Adrenal gland (tissue), 12 donors: Measurements from ENCODE around the gene NELL2. TPM values are rescaled to one million over a fixed set of nuclear protein-coding genes. Genes with fewer than 3 reads are reported as not detected.

Experiments
- DNase-seq, 7 donors: peaks; one replicate each; pipeline ENCODE4 v3.0.0-alpha.2; 2019 to 2020
- H3K27ac ChIP-seq, 5 donors: fragments of 200-600 bp; sonication (generic) in 4 of 5; 1 replicate in 3 of 5; 2 replicates in 2 of 5; pipeline versions ENCODE4 v1.5.1 to v1.8.0; 2016 to 2020; ENCODE audit warnings: mild to moderate bottlenecking in 1 of 5
- H3K27me3 ChIP-seq: fragments of 200-600 bp; 2 replicates; pipeline ENCODE4 v1.8.0; 2021
- H3K36me3 ChIP-seq, 2 donors: fragments of 200-600 bp; replicated peaks in 1 of 2; 1 replicate in 1 of 2; 2 replicates in 1 of 2; pipeline versions ENCODE4 v1.5.1 to v1.8.0; 2018 to 2022
- H3K4me1 ChIP-seq, 2 donors: fragments of 200-600 bp; replicated peaks in 1 of 2; 1 replicate in 1 of 2; 2 replicates in 1 of 2; pipeline versions ENCODE4 v1.5.1 to v1.8.0; 2018 to 2021
- H3K4me3 ChIP-seq, 4 donors: fragments of 200-600 bp; sonication (generic) in 3 of 4; one replicate each; pipeline ENCODE4 v1.5.1; 2016 to 2018
- H3K9me3 ChIP-seq, 3 donors: fragments of 200-600 bp; sonication (generic) in 1 of 3; replicated peaks in 1 of 3; 1 replicate in 2 of 3; 2 replicates in 1 of 3; pipeline versions ENCODE4 v1.5.1 to v1.8.0; 2016 to 2021
- POLR2A ChIP-seq, 2 donors: fragments of 450-650 bp; IDR thresholded peaks; one replicate each; pipeline ENCODE4 v1.6.1; 2017; ENCODE audit warnings: antibody characterized with exemption in 2 of 2, mild to moderate bottlenecking in 2 of 2, moderate library complexity in 1 of 2
- WGBS, 4 donors: extraction: QIAGEN DNeasy Blood & Tissue Kit in 2 of 4; methylation state at CpG; one replicate each; pipeline versions ENCODE4 v1.1.5 to v1.1.7; 2013 to 2017; 5-methylcytosine and 5-hydroxymethylcytosine counted together
- intact Hi-C, 2 donors: fragments of 100-400 bp; cut with DNase I; formaldehyde crosslinking; loops; one replicate each; pipeline versions ENCODE4 v1.14.1 to v1.15.0; 2022 to 2023
- polyA plus RNA-seq, 3 donors: library from polyadenylated mRNA; stranded (reverse); fragments of 200-250 nt in 2 of 3; fragments of 350-450 nt in 1 of 3; fragmentation: Illumina TruSeq in 1 of 3; extraction: RNeasy Lipid Tissue Mini Kit (QIAGEN cat#74804) in 1 of 3; gene quantifications; one replicate each; pipeline ENCODE4 v1.2.3, GENCODE V29; 2013 to 2014
- total RNA-seq, 9 donors: library from RNA; depleted of rRNA in 4 of 9; stranded (reverse); fragments of >200 nt in 4 of 9; fragments of 120-200 nt in 1 of 9; fragmentation: NEBNext Ultra II Directional in 1 of 9; extraction: Animal tissue kit (Norgen Biotek cat#: 25700) in 1 of 9; gene quantifications; one replicate each; pipeline versions ENCODE4 v1.1.0 to v1.2.4, GENCODE V29; 2013 to 2023
- TF ChIP-seq, protein P1 (sequence below), 6 experiments: fragments of 450-650 bp in 4 of 6; fragments of 200-600 bp in 2 of 6; sonication (generic) in 1 of 6; IDR thresholded peaks; 1 replicate in 5 of 6; 2 replicates in 1 of 6; pipeline versions ENCODE4 v1.5.1 to v1.8.0; 2016 to 2021; ENCODE audit warnings: antibody characterized with exemption in 6 of 6, mild to moderate bottlenecking in 2 of 6, moderate library complexity in 1 of 6
- donor health status: healthy with polysubstance abuse.
- donor health status: Bipolar disorder and iron deficiency.
- donor health status: DM: yes; HTN: yes; CAD: no.
- donor health status: DM: no; HTN: no; CAD: no.
- donor health status: DM: no; HTN: no; CAD: no.
- donor health status: DM: yes; HTN: yes; CAD: no.

NELL2 gene
- total and polyA plus RNA-seq, 12 donors, result 0.35 to 26.5 (median 6.0) TPM; not detected in 1

- peaks cover 15 to 19% of the 10 kb centered on the region in 2 donors for H3K4me1 ChIP-seq
- intact Hi-C loops, result no loop called here
- no peaks in the 10 kb centered on the region for H3K9me3 ChIP-seq
- no peaks in the 10 kb centered on the region for H3K36me3 ChIP-seq
- TF ChIP-seq, protein P1, sequence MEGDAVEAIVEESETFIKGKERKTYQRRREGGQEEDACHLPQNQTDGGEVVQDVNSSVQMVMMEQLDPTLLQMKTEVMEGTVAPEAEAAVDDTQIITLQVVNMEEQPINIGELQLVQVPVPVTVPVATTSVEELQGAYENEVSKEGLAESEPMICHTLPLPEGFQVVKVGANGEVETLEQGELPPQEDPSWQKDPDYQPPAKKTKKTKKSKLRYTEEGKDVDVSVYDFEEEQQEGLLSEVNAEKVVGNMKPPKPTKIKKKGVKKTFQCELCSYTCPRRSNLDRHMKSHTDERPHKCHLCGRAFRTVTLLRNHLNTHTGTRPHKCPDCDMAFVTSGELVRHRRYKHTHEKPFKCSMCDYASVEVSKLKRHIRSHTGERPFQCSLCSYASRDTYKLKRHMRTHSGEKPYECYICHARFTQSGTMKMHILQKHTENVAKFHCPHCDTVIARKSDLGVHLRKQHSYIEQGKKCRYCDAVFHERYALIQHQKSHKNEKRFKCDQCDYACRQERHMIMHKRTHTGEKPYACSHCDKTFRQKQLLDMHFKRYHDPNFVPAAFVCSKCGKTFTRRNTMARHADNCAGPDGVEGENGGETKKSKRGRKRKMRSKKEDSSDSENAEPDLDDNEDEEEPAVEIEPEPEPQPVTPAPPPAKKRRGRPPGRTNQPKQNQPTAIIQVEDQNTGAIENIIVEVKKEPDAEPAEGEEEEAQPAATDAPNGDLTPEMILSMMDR (IDR thresholded peaks at IDR 0.05), result no peak
- no peak for TF ChIP-seq POLR2A (IDR thresholded peaks at IDR 0.05)
- peaks cover 5% of the 10 kb centered on the region for H3K27me3 ChIP-seq
- DNase-seq, result no peak
- no peak overlapping the region for H3K4me3 ChIP-seq
- no peak overlapping the region for H3K27ac ChIP-seq
- WGBS, 4 donors, result 35 to 52% (median 41%) methylated on average over 1 of the region's 1 CpG
These were observed 2.2 kb downstream of the NELL2 start for GRCh38 chr12:44873898-44874297.

GRCh38 chr12:44869503-44869902 is 6.6 kb downstream of the NELL2 start:
- no peaks in the 10 kb centered on the region for H3K4me1 ChIP-seq
- TF ChIP-seq, protein P1 (IDR thresholded peaks at IDR 0.05), result no peak
- no peak for TF ChIP-seq POLR2A (IDR thresholded peaks at IDR 0.05)
- no peak for DNase-seq
- H3K27ac ChIP-seq, result no peak overlapping the region
- peaks cover 5% of the 10 kb centered on the region for H3K27me3 ChIP-seq
- intact Hi-C loops, result no loop called here
- H3K36me3 ChIP-seq, result no peaks in the 10 kb centered on the region
- H3K9me3 ChIP-seq, result no peaks in the 10 kb centered on the region
- no peak overlapping the region for H3K4me3 ChIP-seq

GRCh38 chr12:44863867-44864266 is 12.2 kb downstream of the NELL2 start:
- H3K9me3 ChIP-seq, result no peaks in the 10 kb centered on the region
- 0 to 28% (median 1%) methylated on average over 2 of the region's 2 CpGs for WGBS, 4 donors
- intact Hi-C loops, result no loop called here

GRCh38 chr12:44859998-44860689 is 16.0 kb downstream of the NELL2 start:
- intact Hi-C loops, result no loop called here
- Histone ChIP-seq H3K27ac (no peak overlapping the region), H3K27me3 (no peaks in the 10 kb centered on the region), H3K9me3 (no peaks in the 10 kb centered on the region), H3K4me3 (no peak overlapping the region), H3K4me1 (no peaks in the 10 kb centered on the region), H3K36me3 (no peaks in the 10 kb centered on the region)
- TF ChIP-seq, protein P1 (IDR thresholded peaks at IDR 0.05), result no peak
- WGBS, 4 donors, result 55 to 69% (median 64%) methylated on average over 1 of the region's 1 CpG
- DNase-seq, result no peak

More at GRCh38 chr12:44863867-44864266, 12.2 kb downstream of the NELL2 start:
- no peaks in the 10 kb centered on the region for H3K36me3 ChIP-seq
- TF ChIP-seq, protein P1 (IDR thresholded peaks at IDR 0.05), result no peak
- no peak for TF ChIP-seq POLR2A (IDR thresholded peaks at IDR 0.05)
- no peak overlapping the region for H3K4me3 ChIP-seq
- DNase-seq, result no peak
- H3K27me3 ChIP-seq, result no peaks in the 10 kb centered on the region
- no peaks in the 10 kb centered on the region for H3K4me1 ChIP-seq
- H3K27ac ChIP-seq, result no peak overlapping the region
